NT2/D1 (cell line): Measurements from ENCODE around the gene SRD5A3.

Experiments
- YY1 ChIP-seq: IDR thresholded peaks from 2 replicates; pipeline ENCODE4 v1.6.1; 2011; ENCODE audit not compliant: insufficient read length, insufficient read depth
- ZNF274 ChIP-seq: IDR thresholded peaks from 2 replicates; pipeline ENCODE4 v1.6.1; 2011; ENCODE audit warnings: mild to moderate bottlenecking, low read depth, low read length

GRCh38 chr4:55409468-55410171 is 63.6 kb downstream of the SRD5A3 start:
- TF ChIP-seq ZNF274 (no peak), YY1 (no peak)
